IPS-NIHi7 (cell line): Measurements from ENCODE around the gene RNH1.
"Not testable (repeated sequence)": the region's sequence is repeated elsewhere in the genome, so short reads cannot be mapped to it uniquely, and the experiment has no call there.

ENCODE experiments used
- DNase-seq: peaks from one replicate; pipeline ENCODE4 v3.0.0; 2012; ENCODE audit warnings: mixed read lengths; ENCODE audit errors: extremely low spot score

Gene RNH1

GRCh38 chr11:520428-521176 is 13.6 kb upstream of the RNH1 start:
- no peak for DNase-seq

GRCh38 chr11:518463-519202 is 11.6 kb upstream of the RNH1 start:
- DNase-seq, result peak; percentile 91

- not testable (repeated sequence) for DNase-seq
Measured at GRCh38 chr11:516918-517685, 10.1 kb upstream of the RNH1 start.

GRCh38 chr11:516400-516799 is 9.4 kb upstream of the RNH1 start:
- no peak for DNase-seq

GRCh38 chr11:515131-515530 is 8.1 kb upstream of the RNH1 start:
- no peak for DNase-seq

- DNase-seq, result no peak
Measured at GRCh38 chr11:514606-515005, 7.6 kb upstream of the RNH1 start.

GRCh38 chr11:512761-513595 is 5.9 kb upstream of the RNH1 start:
- no peak for DNase-seq

- DNase-seq, result no peak
Measured at GRCh38 chr11:508956-509355, 1.9 kb upstream of the RNH1 start.

GRCh38 chr11:507727-508515 is 879 bp upstream of the RNH1 start:
- no peak for DNase-seq

- DNase-seq, result peak; percentile 99
Measured at GRCh38 chr11:506238-506994, 626 bp downstream of the RNH1 start.

- DNase-seq, result no peak
Measured at GRCh38 chr11:504994-505344, 2.1 kb downstream of the RNH1 start.

GRCh38 chr11:504053-504993 is 2.7 kb downstream of the RNH1 start:
- DNase-seq, result peak; percentile 53

- DNase-seq, result no peak
Measured at GRCh38 chr11:503179-503981, 3.7 kb downstream of the RNH1 start.

- peak; percentile 8 for DNase-seq
Measured at GRCh38 chr11:502288-503178, 4.5 kb downstream of the RNH1 start.

GRCh38 chr11:501683-502287 is 5.3 kb downstream of the RNH1 start:
- DNase-seq, result no peak

- DNase-seq, result peak; percentile 8
Measured at GRCh38 chr11:501001-501682, 5.9 kb downstream of the RNH1 start.
